DND-41 (cell line): ENCODE measurements around the gene PDE4D.

Source experiments
- ATAC-seq: fragments of 200-7000 bp; cut with Tn5 transposase; 3 replicates; pipeline ENCODE4 v1.9.1; 2021; ENCODE audit warnings: low read depth; ENCODE audit not compliant: insufficient read depth
- DNase-seq: peaks from one replicate; pipeline ENCODE4 v3.0.0-alpha.2; 2020
- H2AFZ ChIP-seq: 2 replicates; pipeline ENCODE4 v1.6.0; 2012; ENCODE audit warnings: low read depth, low read length
- H3K27ac ChIP-seq: 2 replicates; pipeline ENCODE4 v1.5.1; 2012; ENCODE audit warnings: low read length, inconsistent platforms
- H3K27me3 ChIP-seq: fragments of 200-600 bp; sonication (generic); 2 replicates; pipeline ENCODE4 v1.6.0; 2012; ENCODE audit warnings: low read length, mild to moderate bottlenecking, inconsistent platforms; ENCODE audit not compliant: insufficient read depth, poor library complexity
- H3K36me3 ChIP-seq: 2 replicates; pipeline ENCODE4 v1.5.1; 2012; ENCODE audit warnings: low read length, inconsistent platforms; ENCODE audit not compliant: insufficient read depth
- H3K4me1 ChIP-seq: 2 replicates; pipeline ENCODE4 v1.5.1; 2012; ENCODE audit warnings: mild to moderate bottlenecking, low read length; ENCODE audit not compliant: insufficient read depth
- H3K4me2 ChIP-seq: 2 replicates; pipeline ENCODE4 v1.6.0; 2012; ENCODE audit warnings: mild to moderate bottlenecking, moderate library complexity, low read length, inconsistent platforms; ENCODE audit not compliant: insufficient read depth
- H3K4me3 ChIP-seq, 2 experiments: fragments of 200-600 bp in 1 of 2; shearing (Covaris generic) in 1 of 2; 2 replicates each; pipeline ENCODE4 v1.5.1; 2012 to 2016; ENCODE audit warnings: inconsistent platforms in 2 of 2, low read length in 2 of 2, mild to moderate bottlenecking in 2 of 2, low read depth in 1 of 2, moderate library complexity in 1 of 2
- H3K79me2 ChIP-seq: 2 replicates; pipeline ENCODE4 v1.6.0; 2012; ENCODE audit warnings: low read length, inconsistent platforms; ENCODE audit not compliant: insufficient read depth
- H3K9ac ChIP-seq: 2 replicates; pipeline ENCODE4 v1.6.0; 2012; ENCODE audit warnings: low read depth, mild to moderate bottlenecking, inconsistent platforms, low read length, moderate library complexity
- H3K9me3 ChIP-seq: 2 replicates; pipeline ENCODE4 v1.5.1; 2012; ENCODE audit warnings: low read length, moderate library complexity, mild to moderate bottlenecking, inconsistent platforms; ENCODE audit not compliant: insufficient read depth, severe bottlenecking
- H4K20me1 ChIP-seq: 2 replicates; pipeline ENCODE4 v1.6.0; 2012; ENCODE audit warnings: low read length; ENCODE audit not compliant: insufficient read depth
- CTCF ChIP-seq: IDR thresholded peaks from 2 replicates; pipeline ENCODE4 v1.5.1; 2012; ENCODE audit warnings: borderline replicate concordance, low read length, moderate library complexity, mild to moderate bottlenecking; ENCODE audit not compliant: poor library complexity, severe bottlenecking; ENCODE audit errors: extremely low read depth
- EZH2 ChIP-seq: IDR thresholded peaks from 3 replicates; pipeline ENCODE4 v1.6.1; 2012; ENCODE audit warnings: borderline replicate concordance, low read depth, mild to moderate bottlenecking, moderate library complexity, low read length, inconsistent platforms; ENCODE audit not compliant: severe bottlenecking

PDE4D gene

GRCh38 chr5:59484618-59485017 is 408.9 kb downstream of the PDE4D start:
- ATAC-seq (no peak), DNase-seq (no peak)
- H3K9ac ChIP-seq: no peak overlapping the region
- H3K4me1 ChIP-seq: no peaks in the 10 kb centered on the region
- H4K20me1 ChIP-seq: no peaks in the 10 kb centered on the region
- no peaks in the 10 kb centered on the region for H3K9me3 ChIP-seq
- H3K27me3 ChIP-seq: no peaks in the 10 kb centered on the region
- no peak for TF ChIP-seq CTCF
- no peak overlapping the region for H3K4me2 ChIP-seq
- H3K27ac ChIP-seq: no peak overlapping the region
- H3K79me2 ChIP-seq: no peaks in the 10 kb centered on the region
- no peak overlapping the region for H2AFZ ChIP-seq
- H3K36me3 ChIP-seq: no peaks in the 10 kb centered on the region
- H3K4me3 ChIP-seq: no peak overlapping the region

- H2AFZ ChIP-seq: no peak overlapping the region
- TF ChIP-seq CTCF (no peak), EZH2 (no peak)
- no peaks in the 10 kb centered on the region for H3K4me1 ChIP-seq
- H3K27ac ChIP-seq: no peak overlapping the region
- H3K36me3 ChIP-seq: no peaks in the 10 kb centered on the region
- no peaks in the 10 kb centered on the region for H3K79me2 ChIP-seq
- DNase-seq (no peak), ATAC-seq (no peak)
- no peaks in the 10 kb centered on the region for H3K27me3 ChIP-seq
- H3K4me3 ChIP-seq: no peak overlapping the region
- no peaks in the 10 kb centered on the region for H3K9me3 ChIP-seq
- H3K4me2 ChIP-seq: no peak overlapping the region
- H3K9ac ChIP-seq: no peak overlapping the region
- no peaks in the 10 kb centered on the region for H4K20me1 ChIP-seq
Measured at GRCh38 chr5:59483971-59484472, 409.5 kb downstream of the PDE4D start.

GRCh38 chr5:59479086-59479485 is 414.4 kb downstream of the PDE4D start:
- H4K20me1 ChIP-seq: no peaks in the 10 kb centered on the region
- no peak overlapping the region for H3K9ac ChIP-seq
- no peak for TF ChIP-seq CTCF
- TF ChIP-seq EZH2: no peak
- H3K9me3 ChIP-seq: no peaks in the 10 kb centered on the region
- no peak overlapping the region for H3K4me3 ChIP-seq
- DNase-seq (no peak), ATAC-seq (no peak)
- no peak overlapping the region for H2AFZ ChIP-seq
- H3K27me3 ChIP-seq: no peaks in the 10 kb centered on the region
- H3K4me1 ChIP-seq: no peaks in the 10 kb centered on the region
- no peak overlapping the region for H3K27ac ChIP-seq
- no peaks in the 10 kb centered on the region for H3K79me2 ChIP-seq
- no peak overlapping the region for H3K4me2 ChIP-seq
- no peaks in the 10 kb centered on the region for H3K36me3 ChIP-seq

- no peaks in the 10 kb centered on the region for H3K4me1 ChIP-seq
- no peak overlapping the region for H3K27ac ChIP-seq
- no peak overlapping the region for H3K4me3 ChIP-seq
- TF ChIP-seq CTCF: no peak
- TF ChIP-seq EZH2: no peak
- H2AFZ ChIP-seq: no peak overlapping the region
- no peaks in the 10 kb centered on the region for H3K9me3 ChIP-seq
- H3K27me3 ChIP-seq: no peaks in the 10 kb centered on the region
- DNase-seq: no peak
- H3K79me2 ChIP-seq: no peaks in the 10 kb centered on the region
- no peak overlapping the region for H3K9ac ChIP-seq
- no peak overlapping the region for H3K4me2 ChIP-seq
- H3K36me3 ChIP-seq: no peaks in the 10 kb centered on the region
- H4K20me1 ChIP-seq: no peaks in the 10 kb centered on the region
- ATAC-seq: no peak
Measured at GRCh38 chr5:59474324-59474723, 419.2 kb downstream of the PDE4D start.
